ENCODE measurements around the gene FHOD1.

Gene FHOD1

GRCh38 chr16:67277294-67277998, 30.2 kb upstream of the FHOD1 start:
- DNase-seq (ENCODE audit: low read depth): no peak

GRCh38 chr16:67275321-67275720, 28.0 kb upstream of the FHOD1 start:
- DNase-seq (ENCODE audit: low read depth): no peak

- DNase-seq (ENCODE audit: low read depth): no peak
Measured at GRCh38 chr16:67271446-67271845, 24.2 kb upstream of the FHOD1 start.

GRCh38 chr16:67270931-67271338, 23.7 kb upstream of the FHOD1 start:
- DNase-seq (ENCODE audit: low read depth): no peak

- no peak for DNase-seq (ENCODE audit: low read depth)
Measured at GRCh38 chr16:67269766-67270165, 22.5 kb upstream of the FHOD1 start.

- no peak for DNase-seq (ENCODE audit: low read depth)
Measured at GRCh38 chr16:67268136-67268579, 20.9 kb upstream of the FHOD1 start.

- DNase-seq (ENCODE audit: low read depth): no peak
Measured at GRCh38 chr16:67265834-67266233, 18.6 kb upstream of the FHOD1 start.

- no peak for DNase-seq (ENCODE audit: low read depth)
Measured at GRCh38 chr16:67264866-67265265, 17.6 kb upstream of the FHOD1 start.

- DNase-seq (ENCODE audit: low read depth): no peak
Measured at GRCh38 chr16:67264277-67264676, 17.0 kb upstream of the FHOD1 start.

- DNase-seq (ENCODE audit: low read depth): no peak
Measured at GRCh38 chr16:67263201-67263600, 15.9 kb upstream of the FHOD1 start.

- DNase-seq (ENCODE audit: low read depth): no peak
Measured at GRCh38 chr16:67260426-67261063, 13.3 kb upstream of the FHOD1 start.

- DNase-seq (ENCODE audit: low read depth): no peak
Measured at GRCh38 chr16:67259705-67260104, 12.4 kb upstream of the FHOD1 start.

- no peak for DNase-seq (ENCODE audit: low read depth)
Measured at GRCh38 chr16:67258161-67258835, 11.0 kb upstream of the FHOD1 start.

- DNase-seq (ENCODE audit: low read depth): no peak
Measured at GRCh38 chr16:67257486-67258160, 10.3 kb upstream of the FHOD1 start.

GRCh38 chr16:67256701-67257230, 9.5 kb upstream of the FHOD1 start:
- no peak for DNase-seq (ENCODE audit: low read depth)

GRCh38 chr16:67255553-67256221, 8.4 kb upstream of the FHOD1 start:
- no peak for DNase-seq (ENCODE audit: low read depth)

GRCh38 chr16:67254801-67255552, 7.7 kb upstream of the FHOD1 start:
- DNase-seq (ENCODE audit: low read depth): no peak

GRCh38 chr16:67252609-67253497, 5.6 kb upstream of the FHOD1 start:
- no peak for DNase-seq (ENCODE audit: low read depth)

GRCh38 chr16:67250045-67250327, 2.7 kb upstream of the FHOD1 start:
- no peak for DNase-seq (ENCODE audit: low read depth)
